Breast epithelium (tissue), 3 donors: Measurements from ENCODE around the gene RIPOR2.

ENCODE experiments used
- CTCF ChIP-seq, 3 donors: fragments of 450-650 bp; IDR thresholded peaks; one replicate each; pipeline ENCODE4 v1.5.1; 2016 to 2017; ENCODE audit warnings: antibody characterized with exemption in 3 of 3, mild to moderate bottlenecking in 3 of 3, moderate library complexity in 3 of 3
- POLR2A ChIP-seq: fragments of 450-650 bp; IDR thresholded peaks from one replicate; pipeline ENCODE4 v1.6.1; 2016; ENCODE audit warnings: antibody characterized with exemption, mild to moderate bottlenecking, moderate library complexity
- POLR2AphosphoS5 ChIP-seq, 3 donors: sonication (generic); formaldehyde crosslinking; IDR thresholded peaks; one replicate each; pipeline ENCODE4 v1.6.1; 2017; ENCODE audit warnings: antibody characterized with exemption in 3 of 3

GRCh38 chr6:24982231-24982630 lies 46.5 kb upstream of the RIPOR2 start:
- TF ChIP-seq CTCF (IDR thresholded peaks at IDR 0.05) (no peak), POLR2A (no peak), POLR2AphosphoS5 (IDR thresholded peaks at IDR 0.05) (no peak)
